ENCODE measurements around the gene STXBP6. TPM values are rescaled to one million over a fixed set of nuclear protein-coding genes. Genes with fewer than 3 reads are reported as not detected.

Gene STXBP6
- total RNA-seq, 4 donors from 2014 or later, result 4.4 to 19.9 (median 8.2) TPM

DNA sequence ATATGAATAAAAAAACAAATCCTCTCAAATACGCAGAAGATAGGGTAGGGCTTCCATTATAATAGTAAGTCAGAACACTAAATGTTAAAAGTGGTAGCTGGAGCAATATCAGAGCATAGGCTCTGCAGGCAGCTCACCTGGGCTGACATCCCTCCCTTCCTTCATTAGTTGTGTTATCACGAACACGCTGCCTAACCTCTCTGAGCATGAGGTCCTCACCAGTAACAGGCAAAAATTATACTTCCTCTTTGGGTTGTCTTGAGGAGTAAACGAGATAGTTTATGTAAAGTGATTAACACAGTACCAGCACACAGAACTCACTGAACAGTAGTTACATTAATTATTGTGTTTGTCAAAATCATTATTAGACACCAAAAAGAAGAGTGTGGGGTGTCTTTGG lies 154.3 kb downstream of the STXBP6 start:
- no peak for DNase-seq (ENCODE audit: low spot score)
- TF ChIP-seq, protein P1, sequence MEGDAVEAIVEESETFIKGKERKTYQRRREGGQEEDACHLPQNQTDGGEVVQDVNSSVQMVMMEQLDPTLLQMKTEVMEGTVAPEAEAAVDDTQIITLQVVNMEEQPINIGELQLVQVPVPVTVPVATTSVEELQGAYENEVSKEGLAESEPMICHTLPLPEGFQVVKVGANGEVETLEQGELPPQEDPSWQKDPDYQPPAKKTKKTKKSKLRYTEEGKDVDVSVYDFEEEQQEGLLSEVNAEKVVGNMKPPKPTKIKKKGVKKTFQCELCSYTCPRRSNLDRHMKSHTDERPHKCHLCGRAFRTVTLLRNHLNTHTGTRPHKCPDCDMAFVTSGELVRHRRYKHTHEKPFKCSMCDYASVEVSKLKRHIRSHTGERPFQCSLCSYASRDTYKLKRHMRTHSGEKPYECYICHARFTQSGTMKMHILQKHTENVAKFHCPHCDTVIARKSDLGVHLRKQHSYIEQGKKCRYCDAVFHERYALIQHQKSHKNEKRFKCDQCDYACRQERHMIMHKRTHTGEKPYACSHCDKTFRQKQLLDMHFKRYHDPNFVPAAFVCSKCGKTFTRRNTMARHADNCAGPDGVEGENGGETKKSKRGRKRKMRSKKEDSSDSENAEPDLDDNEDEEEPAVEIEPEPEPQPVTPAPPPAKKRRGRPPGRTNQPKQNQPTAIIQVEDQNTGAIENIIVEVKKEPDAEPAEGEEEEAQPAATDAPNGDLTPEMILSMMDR (IDR thresholded peaks at IDR 0.05), result no peak
- no peak for ATAC-seq (ENCODE audit: low FRiP score)

DNA sequence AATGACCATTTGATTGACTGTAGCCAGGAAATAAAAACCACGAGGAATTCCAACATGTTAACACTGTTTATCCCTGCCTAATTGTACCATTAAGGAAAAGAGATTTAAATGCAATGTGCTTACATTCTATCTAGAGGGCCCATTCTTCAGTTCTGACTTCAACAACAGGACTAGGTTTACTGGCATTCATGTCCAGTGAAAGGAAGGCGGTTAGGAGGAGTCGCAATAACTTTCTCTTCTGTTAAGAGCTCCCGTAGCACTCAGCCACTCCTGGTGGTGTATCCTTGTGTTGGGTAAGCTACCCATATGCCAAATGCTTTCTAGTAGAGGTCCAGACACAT lies 154.7 kb downstream of the STXBP6 start:
- ATAC-seq (ENCODE audit: low FRiP score) (no peak), DNase-seq (ENCODE audit: low spot score) (no peak)
- TF ChIP-seq, protein P1 (IDR thresholded peaks at IDR 0.05), result no peak

DNA sequence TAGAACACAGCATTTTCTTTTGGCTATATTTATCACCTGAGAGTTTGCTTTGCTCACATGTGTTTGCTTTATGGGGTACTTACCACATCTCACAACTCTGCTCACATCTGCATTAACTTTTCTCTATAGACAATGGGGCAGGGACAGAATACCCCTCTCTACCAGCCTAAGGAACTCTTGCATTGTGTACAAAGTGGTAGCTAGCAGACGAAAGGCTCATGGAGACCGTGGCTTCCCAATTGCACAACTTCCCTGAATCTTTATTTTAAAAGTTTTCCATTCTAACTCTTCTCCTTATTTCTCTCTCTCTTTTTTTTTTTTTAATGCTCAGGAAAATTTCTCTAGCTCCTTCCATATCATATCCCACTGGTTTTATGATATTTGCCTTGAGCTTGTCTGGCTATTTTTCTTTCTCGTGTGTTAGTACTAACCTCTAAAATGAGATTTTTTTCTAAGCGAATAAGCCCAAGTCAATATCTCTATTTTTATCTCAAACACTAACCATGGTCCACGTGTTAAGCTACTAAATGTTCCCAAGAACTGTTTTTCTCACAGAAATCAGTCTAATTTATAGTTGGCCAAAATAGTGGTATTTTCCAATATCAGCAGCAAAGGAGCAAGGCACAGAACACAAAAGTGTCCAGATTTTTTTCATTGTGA lies 155.2 kb downstream of the STXBP6 start:
- TF ChIP-seq, protein P1 (IDR thresholded peaks at IDR 0.05), result no peak
- ATAC-seq (ENCODE audit: low FRiP score) (no peak), DNase-seq (ENCODE audit: low spot score) (no peak)

DNA sequence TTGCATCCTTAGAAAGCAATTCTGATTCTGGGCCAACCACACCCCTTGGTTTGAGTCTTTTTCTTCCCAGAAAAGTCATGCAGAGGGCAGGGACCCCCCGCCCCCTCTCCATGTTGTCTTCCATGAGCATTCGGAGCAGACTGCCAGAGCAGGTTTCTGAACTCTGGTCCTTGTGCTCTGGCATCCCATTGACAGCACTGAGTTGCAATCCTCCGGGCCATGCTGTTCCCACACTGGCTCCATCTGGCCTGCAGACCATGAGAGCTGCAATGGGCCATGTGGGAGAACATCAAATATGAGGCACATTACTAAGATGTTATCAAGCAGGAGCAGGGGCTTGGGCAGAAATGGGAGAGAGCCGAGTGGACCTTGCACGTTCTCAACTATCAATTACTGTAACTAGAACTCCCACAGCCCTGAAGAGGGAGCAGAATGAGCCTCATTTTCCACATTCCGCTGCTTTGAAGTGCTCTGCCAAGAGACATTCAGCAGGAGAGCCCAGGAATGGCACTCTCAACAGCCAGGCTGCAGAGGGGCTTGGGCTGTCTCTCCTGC lies 157.4 kb downstream of the STXBP6 start:
- DNase-seq (ENCODE audit: low spot score) (no peak), ATAC-seq (ENCODE audit: low FRiP score) (no peak)
- TF ChIP-seq, protein P1 (IDR thresholded peaks at IDR 0.05), result no peak

DNA sequence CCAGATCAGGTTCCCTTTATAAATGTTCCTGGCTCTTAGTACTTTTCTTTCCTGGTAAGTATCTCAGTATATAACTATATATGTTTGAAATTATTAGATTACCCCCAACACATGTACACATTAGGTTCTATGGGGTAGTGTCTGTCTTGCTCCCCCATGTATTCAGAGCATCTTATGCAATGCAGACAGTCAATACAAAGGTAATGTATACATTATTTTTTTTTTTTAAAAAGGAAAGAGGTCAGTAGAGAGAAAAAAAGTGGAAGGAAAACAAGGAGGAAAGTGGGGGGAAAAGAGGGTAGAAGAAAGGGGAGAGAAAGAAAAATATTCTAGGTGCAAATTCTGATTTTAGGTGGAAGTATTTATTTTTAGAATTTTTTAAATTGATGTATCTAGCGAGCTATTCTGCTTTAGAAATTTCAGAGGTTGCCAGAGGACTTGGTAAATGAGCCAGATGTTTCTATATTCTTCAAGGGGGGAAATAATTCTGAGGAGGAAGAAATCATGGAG lies 157.9 kb downstream of the STXBP6 start:
- TF ChIP-seq, protein P1 (IDR thresholded peaks at IDR 0.05), result no peak
- ATAC-seq (ENCODE audit: low FRiP score) (no peak), DNase-seq (ENCODE audit: low spot score) (no peak)

DNA sequence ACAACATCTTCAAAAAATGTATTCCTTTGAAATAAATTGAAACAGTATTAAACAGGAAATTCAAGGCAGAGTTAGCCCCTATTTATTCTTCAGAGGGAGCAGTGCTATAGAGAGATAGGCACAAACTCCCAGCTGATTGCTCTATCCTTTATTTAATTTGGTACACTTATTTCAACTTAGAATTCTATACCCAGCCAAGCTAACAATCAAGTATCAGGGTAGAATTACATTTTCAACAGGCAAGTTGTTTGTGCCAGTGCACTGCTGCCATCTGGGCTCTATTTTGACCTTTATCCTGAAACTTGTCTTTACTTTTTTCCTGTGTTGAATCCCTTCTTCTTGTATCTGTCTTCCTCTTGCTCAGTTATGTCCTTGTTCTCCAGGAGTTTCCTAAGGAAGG lies 159.2 kb downstream of the STXBP6 start:
- TF ChIP-seq, protein P1 (IDR thresholded peaks at IDR 0.05), result no peak
- DNase-seq (ENCODE audit: low spot score), result no peak
- ATAC-seq (ENCODE audit: low FRiP score), result no peak

DNA sequence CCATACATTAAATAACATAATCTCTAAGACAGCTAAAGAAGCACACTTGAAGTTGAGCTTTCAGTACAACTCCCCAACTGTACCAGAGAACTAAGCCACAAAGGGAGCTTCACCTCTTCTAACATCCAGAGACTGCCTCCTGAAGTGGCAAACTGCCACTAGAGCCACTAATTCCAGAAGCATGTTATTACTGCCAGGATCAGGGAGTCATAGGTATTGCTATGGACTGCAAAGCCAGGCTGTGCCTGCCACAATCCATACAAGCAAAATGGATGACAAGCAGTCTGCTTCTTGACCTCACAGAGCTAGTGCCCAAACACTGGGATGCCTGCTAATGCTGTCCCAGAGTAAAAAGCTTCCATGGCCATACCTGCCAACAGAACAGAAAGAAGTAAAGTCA lies 160.1 kb downstream of the STXBP6 start:
- TF ChIP-seq, protein P1 (IDR thresholded peaks at IDR 0.05), result no peak
- no peak for DNase-seq (ENCODE audit: low spot score)
- ATAC-seq (ENCODE audit: low FRiP score), result no peak
